NOMO-1 treated with DMSO at 0.1 percent for 48 hours (cell line): ENCODE measurements around the gene UGT3A1.
"Not testable (repeated sequence)": the region's sequence is repeated elsewhere in the genome, so short reads cannot be mapped to it uniquely, and the experiment has no call there.

Source experiments
- DNase-seq: peaks from one replicate; lab custom pipeline; 2025; ENCODE audit not compliant: unreplicated experiment; lab: John Stamatoyannopoulos, UW

Gene UGT3A1

DNA sequence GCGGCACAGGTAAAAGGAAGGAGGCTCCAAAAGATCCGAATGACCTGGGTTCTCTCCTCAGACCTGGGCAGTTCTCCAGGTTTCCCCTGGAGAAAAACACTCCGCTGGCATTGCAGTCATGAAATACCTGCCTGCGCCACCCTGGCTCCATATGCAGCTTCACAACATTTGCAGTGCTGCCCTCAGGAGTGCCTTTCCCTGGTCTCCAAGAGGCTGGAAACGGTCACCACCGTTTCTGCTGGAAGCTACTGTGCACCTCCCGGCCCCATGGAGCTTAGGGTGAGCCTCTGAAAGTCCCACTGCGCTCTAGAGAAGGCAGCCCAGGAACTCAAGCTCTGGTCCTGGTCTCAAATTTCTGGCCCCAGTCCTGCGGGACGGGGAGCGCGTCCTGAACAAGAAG lies 670 bp downstream of the UGT3A1 start:
- no peak for DNase-seq

DNA sequence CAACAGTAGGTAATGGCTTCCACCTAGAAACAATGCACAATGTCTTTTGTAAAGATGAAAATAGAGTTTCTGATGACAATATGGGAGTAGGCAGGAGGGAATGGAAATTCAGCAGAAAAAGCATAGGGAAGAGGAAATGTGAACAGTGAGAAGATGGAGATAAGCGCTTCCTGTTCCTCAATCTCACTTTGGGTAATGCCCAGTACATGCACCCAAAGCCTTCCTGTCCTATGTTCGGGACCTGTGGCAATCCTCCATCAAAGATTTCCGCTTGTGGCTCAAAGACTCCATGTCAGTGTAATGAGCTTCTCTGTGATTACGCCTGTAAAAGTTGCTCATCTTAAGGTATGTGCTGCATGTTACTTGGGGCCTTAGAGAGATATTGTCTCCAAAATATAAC lies 2.7 kb downstream of the UGT3A1 start:
- no peak for DNase-seq

DNA sequence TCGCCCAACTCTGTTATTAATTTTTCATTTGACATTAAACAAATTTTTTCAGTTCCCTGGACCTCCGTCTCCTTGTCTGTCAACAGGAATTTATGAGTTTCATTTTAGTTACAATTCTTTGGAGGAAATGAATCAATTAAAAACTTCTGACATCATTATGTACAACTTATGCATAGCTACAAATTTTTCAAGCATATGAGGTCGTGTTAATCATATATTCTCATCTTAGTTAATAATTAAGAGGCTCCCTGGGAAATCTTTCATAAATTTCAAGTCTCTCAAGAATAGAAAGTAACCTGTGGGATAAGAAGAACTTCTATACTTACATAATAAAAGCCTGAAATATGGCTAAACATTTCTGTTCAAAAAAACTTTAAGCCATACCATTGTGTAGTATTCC lies 3.4 kb downstream of the UGT3A1 start:
- no peak for DNase-seq

DNA sequence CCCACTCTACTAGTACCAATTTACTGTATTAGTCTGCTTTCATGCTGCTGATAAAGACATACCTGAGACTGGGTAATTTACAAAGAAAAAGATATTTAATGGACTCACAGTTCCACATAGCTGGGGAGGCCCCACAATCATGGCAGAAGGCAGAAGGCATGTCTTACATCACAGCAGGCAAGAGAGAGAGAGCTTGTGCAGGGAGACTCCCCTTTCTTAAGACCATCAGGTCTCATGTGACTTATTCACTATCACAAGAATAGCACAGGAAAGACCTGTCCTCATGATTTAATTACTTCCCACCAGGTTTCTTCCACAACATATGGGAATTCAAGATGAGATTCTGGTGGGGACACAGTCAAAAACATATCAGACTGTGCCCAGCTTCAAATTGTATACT lies 11.5 kb downstream of the UGT3A1 start:
- DNase-seq, result peak; percentile 79

DNA sequence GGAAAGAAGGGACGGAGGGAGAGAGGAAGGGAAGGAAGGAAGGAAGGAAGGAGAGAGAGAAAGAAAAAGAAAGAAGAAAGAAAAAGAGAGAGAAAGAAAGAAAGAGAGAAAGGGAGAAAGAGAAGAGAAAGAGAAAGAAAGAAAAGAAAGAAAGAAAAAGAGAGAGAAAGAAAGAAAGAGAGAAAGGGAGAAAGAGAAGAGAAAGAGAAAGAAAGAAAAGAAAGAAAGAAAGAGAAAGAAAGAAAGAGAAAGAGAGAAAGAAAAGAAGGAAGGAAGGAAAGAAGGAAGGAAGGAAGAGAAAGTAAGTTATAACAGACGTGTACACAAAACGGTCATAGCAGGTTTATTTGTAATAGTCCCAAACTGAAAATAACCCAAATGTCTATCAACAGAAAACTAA lies 14.3 kb downstream of the UGT3A1 start:
- DNase-seq, result not testable (repeated sequence)

DNA sequence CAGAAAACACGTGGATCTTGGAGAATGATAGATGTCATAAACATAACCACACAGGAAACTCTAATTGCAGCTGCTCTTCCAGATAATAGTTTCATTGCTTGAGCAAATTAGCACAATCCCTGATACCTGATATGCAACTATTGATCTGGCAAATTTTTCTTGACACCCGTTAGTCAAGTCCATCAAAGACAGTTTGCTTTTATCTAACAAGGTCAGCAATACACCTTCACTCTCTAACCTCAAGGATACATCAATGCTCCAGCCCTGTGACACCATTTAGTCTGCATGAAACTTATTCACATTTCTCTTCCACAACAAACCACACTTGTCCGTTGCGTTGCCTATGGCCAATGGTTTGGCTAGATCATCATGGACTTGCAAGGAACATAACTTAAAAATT lies 16.6 kb downstream of the UGT3A1 start:
- no peak for DNase-seq

DNA sequence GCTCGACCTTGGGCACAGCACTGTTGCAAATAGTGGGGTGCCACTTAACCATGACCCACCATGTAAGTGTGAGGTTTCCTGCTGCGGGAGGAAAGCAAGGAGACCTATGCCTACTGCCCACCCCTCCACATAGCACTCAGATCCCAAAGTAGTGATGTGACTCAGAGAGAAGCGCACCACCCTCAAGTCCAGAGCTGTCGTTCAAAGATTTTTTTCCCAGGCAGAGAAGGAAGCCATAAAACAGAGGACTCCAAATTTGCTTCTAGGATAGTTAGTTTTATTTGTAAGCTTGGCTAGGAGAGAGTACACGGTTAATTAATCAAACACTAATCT lies 19.3 kb downstream of the UGT3A1 start:
- DNase-seq, result no peak

DNA sequence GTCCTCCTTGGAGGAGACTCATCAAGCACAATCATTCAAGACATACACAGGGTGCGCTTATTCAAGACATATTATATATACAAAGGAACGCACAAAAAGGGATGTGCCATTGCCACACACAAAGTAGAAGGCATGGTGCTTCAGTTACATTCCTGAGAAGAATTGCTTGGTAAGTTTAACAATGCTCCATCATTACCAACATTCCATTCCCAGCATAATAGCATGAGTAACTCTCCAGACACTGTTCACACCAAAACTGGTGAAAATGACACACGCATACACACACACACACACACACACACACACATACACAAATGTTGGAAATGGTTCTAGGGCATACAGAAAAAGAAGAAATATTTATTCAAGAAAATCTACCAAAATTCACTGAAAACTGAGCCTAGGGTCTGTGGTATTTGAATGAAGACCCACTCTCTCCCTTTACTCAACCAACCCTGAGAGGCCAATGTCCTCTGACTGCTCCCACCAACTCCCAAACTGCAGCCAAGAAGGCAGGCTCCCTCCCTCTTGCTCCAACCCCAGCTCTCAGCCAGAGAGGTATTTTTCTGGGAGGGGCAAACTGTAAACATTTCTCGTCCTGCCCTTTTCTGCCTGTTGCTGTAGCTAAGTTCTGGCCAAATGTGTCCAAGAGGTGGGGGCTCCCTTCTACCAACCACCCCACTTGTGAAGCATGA lies 19.9 kb downstream of the UGT3A1 start:
- DNase-seq, result no peak

DNA sequence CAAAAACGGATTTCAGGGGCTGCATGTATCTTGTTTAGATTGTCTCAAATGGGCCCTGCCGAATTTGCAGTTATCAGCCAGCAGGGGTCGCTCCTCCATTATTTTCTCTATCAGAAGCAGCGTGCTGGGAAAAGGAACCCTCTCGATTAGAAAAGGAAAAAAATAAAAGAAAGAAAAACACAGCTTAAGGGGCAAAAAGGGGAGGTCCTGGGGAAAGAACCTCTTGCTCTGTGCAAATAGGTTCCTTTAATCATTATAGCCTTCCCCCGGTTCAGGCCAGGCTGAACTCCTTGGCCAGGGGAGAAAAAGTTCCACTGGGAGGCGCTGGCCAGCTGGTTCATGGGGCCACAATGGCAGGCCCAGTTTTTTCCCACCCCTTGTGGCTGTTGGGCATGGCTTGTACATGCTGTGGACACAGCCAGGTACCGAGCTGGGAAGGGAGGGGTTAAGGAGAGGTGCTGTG lies 27.8 kb downstream of the UGT3A1 start:
- DNase-seq, result peak; percentile 36

DNA sequence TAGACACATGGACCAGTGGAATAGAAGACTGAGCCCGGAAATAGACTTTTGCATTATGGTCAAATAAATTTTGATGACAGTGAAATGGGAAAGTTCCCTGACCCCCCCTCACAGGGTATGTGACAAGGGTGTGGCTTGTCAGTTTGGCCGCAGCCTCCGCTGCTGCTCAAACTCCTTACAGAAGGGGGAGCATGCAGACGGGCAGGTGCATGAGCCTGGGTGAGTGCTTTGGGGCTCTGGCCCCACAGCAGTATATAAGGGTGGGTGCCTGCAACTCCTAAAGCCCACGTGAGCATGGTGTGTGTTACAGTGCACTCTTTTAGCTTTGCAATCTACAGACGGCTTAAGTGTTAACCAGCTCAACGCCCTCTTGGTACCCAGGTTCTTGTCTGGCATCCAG lies 30.9 kb downstream of the UGT3A1 start:
- no peak for DNase-seq

DNA sequence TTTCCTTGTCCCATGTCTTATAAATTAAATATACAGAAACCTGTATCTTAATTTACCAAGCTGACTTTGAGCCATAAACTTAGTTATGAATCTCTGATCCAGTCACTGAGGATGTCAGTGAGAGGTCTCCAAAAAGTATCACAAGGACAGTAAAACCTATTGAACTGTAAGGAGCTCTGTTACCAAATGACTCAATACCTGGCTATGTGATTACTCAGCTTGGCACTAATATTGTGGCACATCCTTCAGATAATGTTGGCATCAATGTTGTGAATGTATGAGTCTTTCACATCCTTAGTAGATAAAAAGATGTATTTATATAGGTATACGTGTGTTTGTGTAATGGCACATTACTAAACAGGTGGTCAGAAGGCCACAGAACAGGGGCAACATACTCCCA lies 34.8 kb downstream of the UGT3A1 start:
- no peak for DNase-seq

DNA sequence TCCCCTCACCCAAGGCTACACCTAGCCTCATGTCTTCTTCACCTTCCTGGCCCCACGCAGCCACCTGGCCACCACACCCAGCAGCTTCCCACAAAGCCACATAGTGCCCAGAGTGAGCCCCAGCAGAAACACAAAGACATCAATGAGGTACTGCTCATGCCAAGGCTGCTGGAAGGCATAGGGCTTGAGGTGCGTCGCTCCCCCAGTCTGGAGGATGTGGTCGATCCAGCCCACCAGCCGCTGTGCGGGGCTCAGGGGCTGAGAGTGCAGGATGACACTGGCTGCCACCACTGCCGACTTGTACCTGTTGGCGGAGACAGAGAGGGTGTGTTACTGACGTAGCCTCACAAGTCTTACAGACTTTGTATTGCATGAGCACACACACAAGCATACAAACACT lies 37.0 kb downstream of the UGT3A1 start:
- DNase-seq, result no peak

DNA sequence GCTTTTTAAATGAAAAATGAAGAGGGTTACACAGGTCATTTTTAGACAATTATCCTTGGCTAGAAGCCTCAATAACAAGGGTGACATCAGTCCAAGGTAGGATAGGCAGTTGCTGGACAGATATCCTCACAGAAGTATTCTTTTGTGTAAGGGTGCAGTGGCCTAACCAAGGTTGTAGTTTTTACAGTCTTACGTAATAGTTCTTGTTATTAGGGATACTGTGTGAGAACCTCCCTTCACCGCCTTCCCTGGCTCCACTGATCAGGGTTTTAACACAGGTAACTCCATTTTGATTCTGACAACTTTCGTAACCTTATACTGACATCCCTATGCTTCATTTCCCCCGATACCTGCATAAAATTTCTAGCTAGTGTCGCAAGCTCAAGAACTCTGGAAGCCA lies 44.1 kb downstream of the UGT3A1 start:
- no peak for DNase-seq

DNA sequence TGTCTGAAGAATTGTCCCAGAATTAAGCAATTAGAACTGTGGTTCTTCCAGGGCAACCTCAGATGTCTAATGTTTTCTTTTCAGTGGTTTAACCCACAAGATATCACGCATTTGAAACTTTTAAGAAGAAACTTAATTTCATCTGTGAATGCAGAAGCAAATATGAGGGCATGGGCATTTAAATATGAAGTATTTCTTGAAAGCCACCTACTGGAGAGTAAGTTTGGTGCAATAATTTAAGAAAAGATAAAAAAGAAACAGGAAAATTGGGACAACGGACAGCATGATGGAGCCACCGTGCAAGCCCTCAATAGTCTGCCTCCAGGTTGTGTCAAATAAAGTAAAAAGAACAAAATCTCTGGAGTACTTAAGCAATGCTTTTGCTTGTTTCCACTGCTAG lies 51.6 kb downstream of the UGT3A1 start:
- no peak for DNase-seq

DNA sequence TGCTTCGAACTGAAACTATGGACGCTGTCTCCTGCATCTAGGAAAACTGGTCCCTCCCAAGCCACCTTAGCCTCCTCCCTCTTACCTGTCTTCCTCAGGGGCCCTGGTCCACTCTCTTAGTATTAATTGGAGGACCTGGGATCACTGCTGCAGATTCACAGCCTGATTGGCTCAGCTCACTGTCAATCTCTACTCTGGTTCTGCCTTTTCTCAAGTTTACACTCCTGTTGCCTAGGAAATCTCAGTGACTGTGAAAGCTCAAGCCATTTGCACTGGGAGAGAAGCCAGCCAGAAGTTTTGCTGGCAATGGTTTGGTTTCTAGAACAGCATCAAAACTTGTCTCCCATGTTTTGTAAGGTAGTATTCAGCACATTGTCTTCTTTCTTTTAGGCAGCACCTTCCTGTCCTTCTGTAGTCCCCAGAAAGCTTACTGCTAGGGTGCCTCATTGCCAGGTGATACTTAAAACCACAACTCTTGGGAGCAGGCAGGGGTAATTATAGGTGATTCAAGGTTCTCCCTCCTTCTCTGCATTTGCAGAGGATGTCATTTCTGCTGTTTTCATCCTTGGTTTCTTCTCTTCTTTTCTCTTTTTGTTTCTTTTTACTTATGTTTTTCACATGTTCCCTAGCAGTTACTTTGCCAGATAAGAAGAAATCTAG lies 52.5 kb downstream of the UGT3A1 start, which contains the start of gene CAPSL:
Gene CAPSL (minus strand): TSS at position 55 of the 660 bp plus-strand sequence. CDS start 17,502 bp downstream, outside the sequence.
- DNase-seq, result peak; percentile 35

DNA sequence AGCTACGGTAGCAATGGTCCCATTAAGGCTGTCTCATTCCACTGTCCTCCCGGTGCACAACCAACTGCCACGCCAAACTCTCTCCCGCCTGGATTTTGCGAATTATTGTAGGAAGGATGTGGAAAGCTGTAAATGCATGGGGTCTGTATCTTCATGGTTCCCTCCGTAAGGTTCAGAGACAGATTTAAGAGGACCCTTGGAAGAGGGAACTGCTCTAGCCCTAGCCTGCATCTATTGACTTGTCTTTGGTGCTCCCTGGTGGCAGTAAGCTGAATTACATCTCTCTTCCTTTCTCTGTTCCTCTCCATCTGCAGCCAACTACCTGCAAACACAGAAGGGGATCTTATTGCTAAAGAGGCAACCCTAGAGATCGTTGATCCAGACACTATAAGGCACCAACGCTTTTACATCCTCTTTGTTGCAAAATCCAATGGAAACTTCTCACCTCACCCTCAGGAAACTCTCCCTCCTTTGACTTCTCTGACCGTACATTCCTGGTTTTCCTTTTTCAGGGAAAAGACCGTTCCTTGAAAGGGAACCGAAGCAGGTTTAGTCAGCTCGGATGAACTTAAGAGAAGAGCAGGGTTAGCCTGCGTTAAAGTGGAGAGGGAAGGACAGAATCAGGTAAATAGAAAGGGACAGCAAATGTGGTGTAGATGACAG lies 64.7 kb downstream of the UGT3A1 start:
- DNase-seq, result peak; percentile 89

DNA sequence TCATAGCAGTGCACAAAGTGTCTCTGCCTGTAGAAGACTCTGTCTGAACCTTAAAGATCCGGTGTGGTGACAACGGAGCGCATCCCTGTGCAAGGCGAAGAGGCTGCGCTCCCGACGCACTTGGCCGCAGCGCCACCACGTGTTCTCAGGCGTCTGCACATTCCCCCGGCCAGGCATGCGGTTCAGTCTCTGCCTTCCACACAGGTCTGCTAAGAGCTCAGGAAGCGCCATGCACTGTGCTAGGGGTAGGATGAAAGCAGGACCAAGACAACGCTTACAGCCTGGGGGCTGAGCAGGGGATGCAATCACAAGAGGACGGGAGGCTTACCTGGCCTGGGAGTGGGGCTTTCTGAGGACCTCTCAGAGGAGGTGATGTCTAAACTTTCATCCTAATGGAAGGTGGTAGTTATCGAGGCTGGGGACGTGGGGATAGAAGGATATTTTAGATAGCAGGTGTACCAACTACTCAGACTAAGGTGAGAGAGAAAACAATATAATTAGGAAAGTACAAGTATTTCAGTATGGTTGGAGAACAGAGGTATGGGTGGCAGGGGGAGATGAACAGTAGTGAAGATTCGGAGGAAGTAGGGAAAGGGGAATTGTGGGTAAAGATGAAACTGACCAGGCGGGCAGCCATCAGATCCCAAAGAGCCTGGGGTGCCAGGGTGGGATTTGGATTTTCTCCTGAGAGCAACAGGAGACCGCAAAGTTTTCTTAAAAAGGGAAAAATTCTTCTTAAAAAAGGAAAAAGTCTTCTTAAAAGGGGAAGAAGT lies 66.1 kb downstream of the UGT3A1 start:
- peak; percentile 91 for DNase-seq

DNA sequence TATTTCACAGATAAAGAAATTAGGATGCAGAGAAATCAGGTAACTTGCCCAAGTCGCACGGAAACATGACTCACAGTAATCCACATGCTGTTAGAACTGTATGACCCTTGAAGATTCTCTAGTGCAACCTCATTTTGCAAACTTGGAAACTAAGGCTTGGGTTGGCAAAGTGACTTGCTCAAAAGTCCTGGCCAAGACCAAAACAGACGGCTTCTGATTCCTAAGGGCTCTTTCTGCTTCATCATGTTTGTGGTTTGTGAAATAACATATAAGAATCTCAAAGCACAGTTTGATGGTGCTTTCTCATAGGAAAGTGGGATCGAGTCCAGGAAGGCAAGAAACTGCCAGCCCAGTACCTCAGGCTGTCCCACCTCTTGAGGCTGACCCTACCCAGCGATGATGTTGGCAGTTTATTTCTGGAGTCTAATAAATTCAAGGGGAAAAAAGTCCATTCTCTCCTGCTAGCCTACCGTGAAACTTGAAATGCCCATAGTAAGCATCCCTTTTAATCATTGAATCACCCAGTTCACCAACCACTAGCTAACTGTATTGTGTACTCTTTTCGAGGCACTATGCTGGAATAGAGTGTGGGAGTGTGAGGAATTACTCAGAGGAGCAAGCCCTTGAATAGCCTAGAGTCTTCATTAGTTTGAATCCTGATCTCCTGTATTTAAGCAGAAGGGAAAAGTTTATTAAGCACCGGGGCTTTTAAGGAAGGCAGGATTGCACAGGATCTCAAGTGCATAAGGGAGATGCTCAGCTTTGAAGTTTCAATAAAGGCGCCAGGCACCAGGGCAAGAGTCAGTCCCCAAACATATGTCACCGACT lies 66.9 kb downstream of the UGT3A1 start:
- no peak for DNase-seq

DNA sequence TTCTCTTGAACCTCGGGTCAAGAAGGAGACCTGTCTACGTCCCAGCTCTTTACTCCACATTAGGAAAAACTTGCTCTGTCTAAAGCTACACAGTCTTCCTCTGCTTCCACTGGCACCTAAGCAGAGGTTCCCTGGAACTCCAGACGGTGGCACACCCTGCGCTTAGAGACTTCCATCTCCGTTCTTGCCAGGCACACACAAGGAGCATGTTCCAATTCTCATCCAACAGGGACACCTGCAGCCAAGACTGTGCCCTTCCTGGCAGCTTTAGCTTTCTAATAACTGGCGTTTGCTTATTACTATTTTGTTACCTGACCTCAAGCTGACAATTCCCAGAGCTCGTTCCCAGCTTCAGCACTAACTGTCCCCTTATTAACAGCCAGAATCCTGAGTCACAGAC lies 68.7 kb downstream of the UGT3A1 start:
- DNase-seq, result no peak

DNA sequence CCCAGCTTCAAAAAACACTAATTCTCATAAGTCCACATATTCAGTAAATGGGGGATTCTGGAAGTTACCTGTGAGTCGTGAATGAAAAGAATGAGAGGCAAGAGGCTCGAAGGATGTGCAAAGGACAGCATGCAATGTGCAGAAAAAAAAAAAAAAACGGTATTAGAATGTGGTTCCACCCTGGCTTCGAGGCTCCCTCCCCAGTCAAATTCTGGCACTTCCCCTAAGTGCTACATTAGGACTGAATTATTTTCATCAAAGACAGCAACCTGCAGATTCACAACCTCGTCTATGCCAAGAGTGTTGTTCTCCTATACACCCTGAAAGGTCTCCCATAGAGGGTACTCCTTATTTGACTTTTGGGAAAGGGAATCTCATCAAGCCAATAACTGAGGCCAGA lies 69.3 kb downstream of the UGT3A1 start:
- DNase-seq, result no peak

DNA sequence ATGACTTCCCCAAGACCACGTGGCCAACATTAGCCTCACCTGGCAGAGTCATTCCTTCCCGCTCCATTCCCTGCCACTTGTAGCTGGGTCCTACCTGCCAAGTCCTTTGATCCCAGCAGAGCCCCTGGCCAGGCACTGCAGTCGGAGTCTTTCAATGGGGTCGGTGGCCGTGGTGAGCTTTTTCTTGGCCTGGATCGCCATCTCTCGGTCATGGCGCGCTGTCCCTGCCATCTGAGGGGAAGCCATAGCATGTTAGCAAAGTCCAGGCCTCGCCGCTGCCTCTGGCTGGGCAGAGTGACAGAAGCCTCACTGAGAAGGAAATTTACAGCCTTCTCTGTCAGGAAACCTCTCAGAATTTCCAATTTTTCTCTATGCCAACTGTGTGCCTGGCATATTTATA lies 70.3 kb downstream of the UGT3A1 start:
- no peak for DNase-seq
